Panc1 (cell line): Measurements from ENCODE around the gene SEC11A. TPM values are rescaled to one million over a fixed set of nuclear protein-coding genes. Genes with fewer than 3 reads are reported as not detected.

Source experiments
- ATAC-seq: fragments of 200-7000 bp; cut with Tn5 transposase; 2 replicates; pipeline ENCODE4 v1.9.1; 2020; ENCODE audit warnings: mild to moderate bottlenecking, moderate library complexity
- BruUV-seq: library from RNA; stranded (reverse); fragments of 400-500 nt; replicated peaks from 2 replicates; lab custom pipeline; 2021; lab: Mats Ljungman, UMichigan
- CTCF ChIA-PET: fragments of 300-600 bp; sonication (Branson Sonifier 250); formaldehyde crosslinking; loops from one replicate; lab custom pipeline; 2022; ENCODE audit warnings: antibody characterized with exemption; lab: Charles Lee
- POLR2A ChIA-PET: fragments of 300-600 bp; sonication (Branson Sonifier 250); formaldehyde crosslinking; loops from one replicate; lab custom pipeline; 2022; ENCODE audit warnings: antibody characterized with exemption; lab: Charles Lee
- DNase-seq: peaks from one replicate; pipeline ENCODE4 v3.0.0-alpha.2; 2010; ENCODE audit warnings: low read depth, low spot score
- H3K27ac ChIP-seq: 2 replicates; pipeline ENCODE4 v1.5.1; 2011; ENCODE audit warnings: mild to moderate bottlenecking, low read length, inconsistent platforms
- H3K27me3 ChIP-seq: fragments of 200-500 bp; sonication (Bioruptor generic); 2 replicates; pipeline ENCODE4 v1.6.0; 2014; ENCODE audit warnings: low read length, inconsistent platforms; ENCODE audit not compliant: control insufficient read depth, insufficient read depth
- H3K36me3 ChIP-seq: fragments of 200-500 bp; sonication (Bioruptor generic); 2 replicates; pipeline ENCODE4 v1.5.1; 2014; ENCODE audit warnings: inconsistent platforms, mild to moderate bottlenecking, low read length, moderate library complexity; ENCODE audit not compliant: control insufficient read depth, insufficient read depth
- H3K4me1 ChIP-seq: 2 replicates; pipeline ENCODE4 v1.5.1; 2011; ENCODE audit warnings: inconsistent platforms, mild to moderate bottlenecking, low read length, moderate library complexity; ENCODE audit not compliant: control insufficient read depth, insufficient read depth
- H3K4me3 ChIP-seq, 2 experiments: 2 replicates each; pipeline ENCODE4 v1.5.1; 2011 to 2012; ENCODE audit warnings: low read depth in 2 of 2, low read length in 2 of 2, mild to moderate bottlenecking in 2 of 2, inconsistent platforms in 1 of 2, moderate library complexity in 1 of 2
- H3K9me3 ChIP-seq: fragments of 200-500 bp; sonication (Bioruptor generic); 2 replicates; pipeline ENCODE4 v1.5.1; 2014; ENCODE audit warnings: low read depth, mild to moderate bottlenecking, inconsistent platforms, low read length, moderate library complexity; ENCODE audit not compliant: control insufficient read depth, insufficient read depth
- POLR2AphosphoS5 ChIP-seq: IDR thresholded peaks from 2 replicates; pipeline ENCODE4 v1.6.1; 2012; ENCODE audit warnings: mild to moderate bottlenecking, low read depth, low read length, moderate library complexity
- SIN3A ChIP-seq: IDR thresholded peaks from 2 replicates; pipeline ENCODE4 v1.6.1; 2012; ENCODE audit warnings: low read depth, mild to moderate bottlenecking, low read length, moderate library complexity, borderline replicate concordance; ENCODE audit not compliant: insufficient read depth
- TCF7L2 ChIP-seq: IDR thresholded peaks from 2 replicates; pipeline ENCODE4 v1.6.1; 2011; ENCODE audit warnings: mild to moderate bottlenecking, low read depth, low read length, inconsistent platforms
- in situ Hi-C: cut with HindIII; loops from 2 replicates; pipeline ENCODE4 v1.10.0; 2016; ENCODE audit warnings: low sequenced_read_pairs, low pct_unique_long_range_greater_than_20kb
- intact Hi-C: fragments of 100-400 bp; cut with micrococcal nuclease; formaldehyde crosslinking; loops from one replicate; pipeline ENCODE4 v1.10.0; 2022; ENCODE audit not compliant: unreplicated experiment
- total RNA-seq: library from RNA; stranded (reverse); gene quantifications from one replicate; pipeline ENCODE4 v1.2.1, GENCODE V29; 2021; ENCODE audit not compliant: unreplicated experiment
- TF ChIP-seq, protein P1 (sequence below): fragments of 450-650 bp; IDR thresholded peaks from 2 replicates; pipeline ENCODE4 v1.5.1; 2017; ENCODE audit warnings: mild to moderate bottlenecking
- TF ChIP-seq, protein P2 (sequence below), 2 experiments: IDR thresholded peaks; 2 replicates each; pipeline ENCODE4 v1.6.1; 2011 to 2012; ENCODE audit warnings: low read depth in 2 of 2, control low read depth in 1 of 2, low read length in 1 of 2, mild to moderate bottlenecking in 1 of 2, moderate library complexity in 1 of 2; ENCODE audit not compliant: insufficient read depth in 1 of 2

SEC11A gene
- total RNA-seq, 1 experiment from 2014 or later = 164 TPM

DNA sequence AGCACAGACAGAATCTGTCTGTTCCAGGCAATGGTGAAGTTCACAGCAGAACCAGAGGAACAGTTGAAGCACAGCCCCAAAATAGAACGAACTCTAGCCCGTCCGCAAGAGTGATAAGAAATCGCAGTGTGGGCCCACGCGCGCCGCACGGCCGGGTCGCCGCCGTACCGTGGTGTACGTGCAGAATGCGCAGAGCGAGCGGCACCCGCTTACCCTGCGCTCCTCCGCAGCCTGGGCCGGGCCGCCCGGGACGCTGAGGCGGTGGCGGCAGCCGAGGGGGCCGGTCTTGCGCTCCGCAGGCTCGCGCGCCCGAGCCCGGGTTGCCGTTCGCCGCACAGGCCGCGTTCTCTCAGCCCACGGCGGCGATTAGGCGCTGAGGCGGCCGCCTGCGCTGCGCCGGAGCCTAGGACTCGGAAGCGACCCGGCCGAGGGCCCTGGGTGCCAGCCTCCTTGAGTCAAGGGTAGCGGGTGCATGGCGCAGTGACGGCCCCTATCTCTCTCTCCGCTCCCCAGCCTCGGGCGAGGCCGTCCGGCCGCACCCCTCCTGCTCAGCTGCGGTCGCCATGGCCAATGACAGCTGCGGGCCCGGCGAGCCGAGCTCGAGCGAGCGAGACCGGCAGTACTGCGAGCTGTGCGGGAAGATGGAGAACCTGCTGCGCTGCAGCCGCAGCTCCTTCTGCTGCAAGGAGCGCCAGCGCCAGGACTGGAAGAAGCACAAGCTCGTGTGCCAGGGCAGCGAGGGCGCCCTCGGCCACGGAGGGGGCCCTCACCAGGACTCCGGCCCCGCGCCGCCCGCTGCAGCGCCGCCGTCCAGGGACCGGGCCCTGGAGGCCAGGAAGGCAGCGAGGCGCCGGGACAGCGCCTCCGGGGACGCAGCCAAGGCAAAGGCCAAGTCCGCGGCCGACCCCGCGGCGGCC, 82.4 kb downstream of the SEC11A start:
- intact Hi-C loops = no loop called here

DNA sequence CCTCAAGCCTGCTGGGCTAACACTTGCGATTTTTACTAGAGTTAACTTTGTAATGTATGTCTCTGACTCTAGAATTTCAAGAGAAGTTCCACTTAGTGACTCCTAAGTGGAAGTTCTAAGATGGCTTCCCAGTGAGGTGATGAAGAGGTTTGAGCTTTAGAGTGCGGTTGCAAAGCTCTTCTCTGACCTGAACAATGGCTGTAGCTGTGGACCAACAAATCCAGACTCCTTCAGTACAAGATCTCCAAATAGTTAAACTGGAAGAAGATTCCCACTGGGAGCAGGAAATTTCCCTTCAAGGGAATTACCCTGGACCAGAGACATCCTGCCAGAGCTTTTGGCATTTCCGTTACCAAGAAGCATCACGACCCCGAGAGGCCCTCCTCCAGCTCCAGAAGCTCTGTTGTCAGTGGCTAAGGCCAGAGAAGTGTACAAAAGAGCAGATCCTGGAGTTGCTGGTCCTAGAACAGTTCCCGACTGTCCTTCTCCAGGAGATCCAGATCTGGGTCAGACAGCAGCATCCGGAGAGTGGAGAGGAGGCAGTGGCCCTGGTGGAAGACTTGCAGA, 84.2 kb downstream of the SEC11A start:
- Histone ChIP-seq H3K36me3 (peaks cover 4% of the 10 kb centered on the region), H3K4me1 (peaks cover 17% of the 10 kb centered on the region), H3K4me3 (peak overlapping the region; percentile 81 to 92), H3K27me3 (no peaks in the 10 kb centered on the region), H3K9me3 (no peaks in the 10 kb centered on the region), H3K27ac (peak overlapping the region; percentile 98)
- TSS peak; percentile 76 for BruUV-seq
- in situ Hi-C loops (no loop called here), intact Hi-C loops (no loop called here)
- CTCF ChIA-PET = interaction anchor here (0.5 to 1.7 kb wide), 4 partner anchors 32 to 61 kb away, joined by 4 to 9 read pairs (median 4); no protein-coding TSS in a partner anchor
- ATAC-seq (no peak), DNase-seq (no peak)
- TF ChIP-seq, protein P1, sequence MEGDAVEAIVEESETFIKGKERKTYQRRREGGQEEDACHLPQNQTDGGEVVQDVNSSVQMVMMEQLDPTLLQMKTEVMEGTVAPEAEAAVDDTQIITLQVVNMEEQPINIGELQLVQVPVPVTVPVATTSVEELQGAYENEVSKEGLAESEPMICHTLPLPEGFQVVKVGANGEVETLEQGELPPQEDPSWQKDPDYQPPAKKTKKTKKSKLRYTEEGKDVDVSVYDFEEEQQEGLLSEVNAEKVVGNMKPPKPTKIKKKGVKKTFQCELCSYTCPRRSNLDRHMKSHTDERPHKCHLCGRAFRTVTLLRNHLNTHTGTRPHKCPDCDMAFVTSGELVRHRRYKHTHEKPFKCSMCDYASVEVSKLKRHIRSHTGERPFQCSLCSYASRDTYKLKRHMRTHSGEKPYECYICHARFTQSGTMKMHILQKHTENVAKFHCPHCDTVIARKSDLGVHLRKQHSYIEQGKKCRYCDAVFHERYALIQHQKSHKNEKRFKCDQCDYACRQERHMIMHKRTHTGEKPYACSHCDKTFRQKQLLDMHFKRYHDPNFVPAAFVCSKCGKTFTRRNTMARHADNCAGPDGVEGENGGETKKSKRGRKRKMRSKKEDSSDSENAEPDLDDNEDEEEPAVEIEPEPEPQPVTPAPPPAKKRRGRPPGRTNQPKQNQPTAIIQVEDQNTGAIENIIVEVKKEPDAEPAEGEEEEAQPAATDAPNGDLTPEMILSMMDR = no peak
- TF ChIP-seq SIN3A (no peak), TCF7L2 (no peak), POLR2AphosphoS5 (no peak)
- TF ChIP-seq, protein P2, sequence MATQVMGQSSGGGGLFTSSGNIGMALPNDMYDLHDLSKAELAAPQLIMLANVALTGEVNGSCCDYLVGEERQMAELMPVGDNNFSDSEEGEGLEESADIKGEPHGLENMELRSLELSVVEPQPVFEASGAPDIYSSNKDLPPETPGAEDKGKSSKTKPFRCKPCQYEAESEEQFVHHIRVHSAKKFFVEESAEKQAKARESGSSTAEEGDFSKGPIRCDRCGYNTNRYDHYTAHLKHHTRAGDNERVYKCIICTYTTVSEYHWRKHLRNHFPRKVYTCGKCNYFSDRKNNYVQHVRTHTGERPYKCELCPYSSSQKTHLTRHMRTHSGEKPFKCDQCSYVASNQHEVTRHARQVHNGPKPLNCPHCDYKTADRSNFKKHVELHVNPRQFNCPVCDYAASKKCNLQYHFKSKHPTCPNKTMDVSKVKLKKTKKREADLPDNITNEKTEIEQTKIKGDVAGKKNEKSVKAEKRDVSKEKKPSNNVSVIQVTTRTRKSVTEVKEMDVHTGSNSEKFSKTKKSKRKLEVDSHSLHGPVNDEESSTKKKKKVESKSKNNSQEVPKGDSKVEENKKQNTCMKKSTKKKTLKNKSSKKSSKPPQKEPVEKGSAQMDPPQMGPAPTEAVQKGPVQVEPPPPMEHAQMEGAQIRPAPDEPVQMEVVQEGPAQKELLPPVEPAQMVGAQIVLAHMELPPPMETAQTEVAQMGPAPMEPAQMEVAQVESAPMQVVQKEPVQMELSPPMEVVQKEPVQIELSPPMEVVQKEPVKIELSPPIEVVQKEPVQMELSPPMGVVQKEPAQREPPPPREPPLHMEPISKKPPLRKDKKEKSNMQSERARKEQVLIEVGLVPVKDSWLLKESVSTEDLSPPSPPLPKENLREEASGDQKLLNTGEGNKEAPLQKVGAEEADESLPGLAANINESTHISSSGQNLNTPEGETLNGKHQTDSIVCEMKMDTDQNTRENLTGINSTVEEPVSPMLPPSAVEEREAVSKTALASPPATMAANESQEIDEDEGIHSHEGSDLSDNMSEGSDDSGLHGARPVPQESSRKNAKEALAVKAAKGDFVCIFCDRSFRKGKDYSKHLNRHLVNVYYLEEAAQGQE (IDR thresholded peaks at IDR 0.05; ENCODE audit: insufficient read depth in 1 of 2, low read depth in 2 of 2, low read length in 1 of 2) = no peak
- POLR2A ChIA-PET = interaction anchor here (0.7 kb wide), 2 partner anchors 27 to 1581 kb away, joined by 3 read pairs; no protein-coding TSS in a partner anchor

More for the DNA sequence above, 82.4 kb downstream of the SEC11A start:
- ATAC-seq = peak; percentile 75
- Histone ChIP-seq H3K27ac (peak overlapping the region; percentile 68), H3K27me3 (no peaks in the 10 kb centered on the region), H3K9me3 (no peaks in the 10 kb centered on the region), H3K4me1 (peaks cover 17% of the 10 kb centered on the region), H3K4me3 (peak overlapping the region; percentile 81 to 92), H3K36me3 (peaks cover 4% of the 10 kb centered on the region)
- BruUV-seq = no TSS peak
- ChIA-PET POLR2A (interaction anchor here (0.5 kb wide), 1 partner anchor 16 kb away, joined by 6 read pairs; no protein-coding TSS in a partner anchor), CTCF (interaction anchor here (0.6 kb wide), 1 partner anchor 98 kb away, joined by 4 read pairs; no protein-coding TSS in a partner anchor)
- 0 out of 2 replicates have a peak, but pooled peaks have one; percentile 20 for TF ChIP-seq SIN3A
- TF ChIP-seq POLR2AphosphoS5 = no peak
- in situ Hi-C loops = no loop called here
- no peak for DNase-seq
